ENCODE data around the gene ZNF544. TPM values are rescaled to one million over a fixed set of nuclear protein-coding genes. Genes with fewer than 3 reads are reported as not detected.

Gene ZNF544
- total and polyA plus RNA-seq, 2 of the 8 experiments (the other 6 are each of a cell fraction or from before 2014, with no cell fraction given), result 48.8 to 60.8 TPM

DNA sequence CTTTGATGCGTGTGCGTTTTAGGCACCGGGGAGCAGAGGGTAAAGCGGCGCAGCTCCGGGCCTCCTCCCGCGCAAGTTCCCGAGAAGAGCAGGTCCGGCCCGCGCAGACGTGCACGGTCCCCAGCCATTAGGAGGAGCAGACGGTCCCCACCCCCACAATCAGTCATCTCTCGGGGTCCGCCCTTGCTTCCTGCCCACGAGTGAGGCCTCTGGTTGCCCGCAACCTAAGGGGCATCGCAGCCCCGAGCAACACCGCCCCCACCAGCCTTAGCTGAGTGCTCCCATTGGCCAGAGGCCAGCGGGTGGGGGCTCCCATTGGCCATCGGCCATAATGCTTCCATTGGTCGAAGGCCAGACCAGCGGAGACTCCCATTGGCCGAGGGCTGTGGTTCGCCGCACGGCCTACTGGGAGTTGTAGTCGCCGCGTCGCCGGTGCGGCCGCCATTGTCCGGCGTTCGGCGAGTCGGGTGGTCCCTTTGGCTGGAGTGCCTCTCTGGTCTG lies 49.9 kb downstream of the ZNF544 start, which contains the start of gene ZNF8:
Gene ZNF8 (plus strand): TSS at position 415 of the 501 bp plus-strand sequence. CDS start 127 bp downstream, outside the sequence.
- FAIRE-seq (peak; percentile 77), DNase-seq (ENCODE audit: low read depth in 1 of 2, low spot score in 2 of 2) (peak; percentile 96 to 97)
- no peak within 1 kb of the TSS for H2BK120ac ChIP-seq (replicated peaks; ENCODE audit: low read depth, low read length)
- peak within 1 kb of the TSS; percentile 89 to 97 (median 93) for H3K9ac ChIP-seq (replicated peaks in 1 of 4; ENCODE audit: extremely low read depth in 1 of 4, low read depth in 3 of 4, low read length in 3 of 4)
- no peak within 1 kb of the TSS for H2BK20ac ChIP-seq (ENCODE audit: low read length)
- peaks cover 15% of the 10 kb centered on the region for H3K79me1 ChIP-seq (ENCODE audit: low read depth, low read length)
- peak within 1 kb of the TSS; percentile 74 to 90 for H3K4me2 ChIP-seq (ENCODE audit: insufficient read depth in 1 of 2, low read depth in 2 of 2, low read length in 2 of 2)
- H3K23me2 ChIP-seq (ENCODE audit: low read depth, low read length), result peaks cover 6% of the 10 kb centered on the region
- peak within 1 kb of the TSS; percentile 96 for H2BK5ac ChIP-seq (ENCODE audit: low read depth, low read length)
- peaks cover 9 to 17% of the 10 kb centered on the region in 2 experiments for H4K20me1 ChIP-seq (replicated peaks in 1 of 2; ENCODE audit: control insufficient read depth in 1 of 2, insufficient read depth in 2 of 2, low read length in 2 of 2)
- peak within 1 kb of the TSS; percentile 83 for H3K27ac ChIP-seq (ENCODE audit: low read depth, low read length)
- H4K5ac ChIP-seq (ENCODE audit: insufficient read length, low read depth, low read length), result peak within 1 kb of the TSS; percentile 97
- H2AK5ac ChIP-seq (ENCODE audit: low read depth, low read length), result no peak within 1 kb of the TSS; the same call in none of the 2 replicates
- H2AFZ ChIP-seq (ENCODE audit: low read length), result peak within 1 kb of the TSS; percentile 37; the same call in 1 of the 2 replicates
- no peak within 1 kb of the TSS for H2BK15ac ChIP-seq (ENCODE audit: low read length)
- H3K4me1 ChIP-seq (replicated peaks in 1 of 4; ENCODE audit: control insufficient read depth in 3 of 4, insufficient read depth in 4 of 4, low read length in 3 of 4), result peaks cover 4 to 11% (median 6%) of the 10 kb centered on the region in 4 experiments; a peak in 6 of 7 replicates
- H3K79me2 ChIP-seq (ENCODE audit: control insufficient read depth in 1 of 2, insufficient read depth in 2 of 2, low read length in 2 of 2), result peaks cover 27 to 52% of the 10 kb centered on the region in 2 experiments
- H3K4me3 ChIP-seq (ENCODE audit: extremely low read depth in 1 of 4, insufficient read depth in 2 of 4, low read depth in 3 of 4, low read length in 4 of 4), result peak within 1 kb of the TSS; percentile 86 to 97 (median 94)
- peaks cover 0 to 13% (median 2%) of the 10 kb centered on the region in 4 experiments; a peak in 3 of 8 replicates for H3K36me3 ChIP-seq (ENCODE audit: control insufficient read depth in 2 of 4, insufficient read depth in 4 of 4, low read length in 3 of 4)
- no peaks in the 10 kb centered on the region for H3K27me3 ChIP-seq (replicated peaks in 1 of 4; ENCODE audit: control insufficient read depth in 3 of 4, extremely low read depth in 1 of 4, insufficient read depth in 3 of 4, low read length in 3 of 4)
- H4K8ac ChIP-seq (ENCODE audit: extremely low read depth, insufficient read depth, low read length), result peak within 1 kb of the TSS; percentile 99
- H3K23ac ChIP-seq (ENCODE audit: insufficient read length), result no peak within 1 kb of the TSS
- H4K91ac ChIP-seq (replicated peaks; ENCODE audit: insufficient read length, low read length), result peak within 1 kb of the TSS; percentile 84
- H2BK12ac ChIP-seq (ENCODE audit: low read depth, low read length), result peak within 1 kb of the TSS; percentile 68; the same call in 1 of the 2 replicates
- CTCF ChIA-PET (ENCODE audit: partially characterized antibody), result interaction anchor here (0.6 to 0.7 kb wide), 2 partner anchors 32 to 1091 kb away, joined by 3 read pairs; no protein-coding TSS in a partner anchor
- H3K9me3 ChIP-seq (ENCODE audit: insufficient read depth in 2 of 2, low read depth in 1 of 2, low read length in 1 of 2), result no peaks in the 10 kb centered on the region
- peak within 1 kb of the TSS; percentile 81 for H3K4ac ChIP-seq (replicated peaks; ENCODE audit: insufficient read length, low read depth, low read length)
- POLR2A ChIA-PET (ENCODE audit: partially characterized antibody), result interaction anchor here (0.7 to 3.9 kb wide), 21 partner anchors 9 to 107 kb away, joined by 3 to 30 read pairs (median 5); partner anchors contain the start of genes ERVK3-1, ZNF274, ZNF544 and ZSCAN22
- peak within 1 kb of the TSS; percentile 78 for H3K18ac ChIP-seq (ENCODE audit: extremely low read depth, low read length)
- 2% methylated on average over 42 of the region's 42 CpGs; no CpG with 5 or more reads in 1 of the 2 experiments for WGBS, 2 experiments (ENCODE audit: extremely low coverage in 1 of 2, insufficient coverage in 1 of 2, insufficient read length in 1 of 2, insufficient replicate concordance in 2 of 2, low coverage in 1 of 2, low lambda C conversion rate in 2 of 2, missing lambda C conversion rate in 1 of 2)
- no peak within 1 kb of the TSS for H3K14ac ChIP-seq (ENCODE audit: insufficient read length)
- peak within 1 kb of the TSS; percentile 97 for H3K56ac ChIP-seq (replicated peaks; ENCODE audit: insufficient read length, low read depth, low read length)
- no peak for TF ChIP-seq ZNF274 (IDR thresholded peaks at IDR 0.05; ENCODE audit: borderline replicate concordance, extremely low read depth, low read length)
- no peak for TF ChIP-seq TCF12 (IDR thresholded peaks at IDR 0.05; ENCODE audit: low read depth, low read length)
- TF ChIP-seq TAF7 (optimal IDR thresholded peaks at IDR 0.05; ENCODE audit: borderline replicate concordance, low read depth, low read length), result peak; percentile 83
- TF ChIP-seq YY1 (IDR thresholded peaks at IDR 0.05; ENCODE audit: low read depth, low read length), result peak; percentile 97
- TF ChIP-seq, protein P1, sequence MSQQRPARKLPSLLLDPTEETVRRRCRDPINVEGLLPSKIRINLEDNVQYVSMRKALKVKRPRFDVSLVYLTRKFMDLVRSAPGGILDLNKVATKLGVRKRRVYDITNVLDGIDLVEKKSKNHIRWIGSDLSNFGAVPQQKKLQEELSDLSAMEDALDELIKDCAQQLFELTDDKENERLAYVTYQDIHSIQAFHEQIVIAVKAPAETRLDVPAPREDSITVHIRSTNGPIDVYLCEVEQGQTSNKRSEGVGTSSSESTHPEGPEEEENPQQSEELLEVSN (IDR thresholded peaks at IDR 0.05), result 0 out of 2 replicates have a peak, but pooled peaks have one; percentile 11
- TF ChIP-seq MAX (IDR thresholded peaks at IDR 0.05), result peak; percentile 56; the same call in 1 of the 2 replicates
- TF ChIP-seq SP1 (IDR thresholded peaks at IDR 0.05; ENCODE audit: low read depth, low read length), result peak; percentile 96
- TF ChIP-seq CREB1 (IDR thresholded peaks at IDR 0.05), result 0 out of 2 replicates have a peak, but pooled peaks have one; percentile 40
- TF ChIP-seq POLR2AphosphoS5 (IDR thresholded peaks at IDR 0.05; ENCODE audit: low read depth, low read length), result peak; percentile 83
- peak; percentile 39; the same call in 1 of the 2 replicates for TF ChIP-seq SP2 (IDR thresholded peaks at IDR 0.05; ENCODE audit: low read length)
- peak; percentile 36; the same call in 1 of the 2 replicates for TF ChIP-seq SP4 (IDR thresholded peaks at IDR 0.05; ENCODE audit: low read length)
- 0 out of 2 replicates have a peak, but pooled peaks have one; percentile 41 for TF ChIP-seq RFX5 (IDR thresholded peaks at IDR 0.05; ENCODE audit: borderline replicate concordance, low read depth, low read length)

All from H1 (cell line).